ENCODE data around the gene ARHGAP27.

GRCh38 chr17:45357364-45357997 is 75.2 kb downstream of the ARHGAP27 start:
- TF ChIP-seq EZH2 (IDR thresholded peaks at IDR 0.05; ENCODE audit: low read length, missing control alignments): no peak
- no peak for TF ChIP-seq CTCF (conservative IDR thresholded peaks at IDR 0.05 in 1 of 2, IDR thresholded peaks at IDR 0.05 in 1 of 2; ENCODE audit: low read depth in 1 of 2, low read length in 2 of 2)
